Neural progenitor cell (in vitro differentiated cells): ENCODE results near the gene GP1BB. TPM values are rescaled to one million over a fixed set of nuclear protein-coding genes. Genes with fewer than 3 reads are reported as not detected.

ENCODE experiments used
- DNase-seq: peaks from one replicate; pipeline ENCODE4 v3.0.0-alpha.2; 2016; ENCODE audit warnings: low spot score
- H2AFZ ChIP-seq: fragments of 200-600 bp; sonication (generic); replicated peaks from 2 replicates; pipeline ENCODE4 v1.6.1; 2016; ENCODE audit warnings: antibody characterized with exemption
- H3F3A ChIP-seq: fragments of 200-600 bp; sonication (generic); 2 replicates; pipeline ENCODE4 v1.6.1; 2016; ENCODE audit warnings: antibody characterized with exemption, low read depth
- H3K27ac ChIP-seq: fragments of 200-600 bp; sonication (generic); 2 replicates; pipeline ENCODE4 v1.5.1; 2016; ENCODE audit warnings: mild to moderate bottlenecking
- H3K27me3 ChIP-seq: fragments of 200-600 bp; sonication (generic); 2 replicates; pipeline ENCODE4 v1.6.1; 2016; ENCODE audit warnings: mild to moderate bottlenecking, moderate library complexity
- H3K36me3 ChIP-seq: fragments of 200-600 bp; sonication (generic); 2 replicates; pipeline ENCODE4 v1.5.1; 2016
- H3K4me1 ChIP-seq: fragments of 200-600 bp; sonication (generic); 2 replicates; pipeline ENCODE4 v1.6.1; 2016; ENCODE audit warnings: mixed run types
- H3K4me2 ChIP-seq: fragments of 200-600 bp; sonication (generic); 2 replicates; pipeline ENCODE4 v1.6.1; 2016
- H3K4me3 ChIP-seq: fragments of 200-600 bp; sonication (generic); 2 replicates; pipeline ENCODE4 v1.5.1; 2016
- H3K79me2 ChIP-seq: fragments of 200-600 bp; sonication (generic); 2 replicates; pipeline ENCODE4 v1.6.1; 2016; ENCODE audit warnings: low read depth
- H3K9ac ChIP-seq: fragments of 200-600 bp; sonication (generic); 2 replicates; pipeline ENCODE4 v1.6.1; 2016
- H3K9me3 ChIP-seq: fragments of 200-600 bp; sonication (generic); 2 replicates; pipeline ENCODE4 v1.5.1; 2016; ENCODE audit warnings: low read depth
- H4K20me1 ChIP-seq: fragments of 200-600 bp; sonication (generic); 2 replicates; pipeline ENCODE4 v1.6.1; 2016; ENCODE audit warnings: low read depth
- H3K27ac Mint-ChIP-seq: 3 replicates; pipeline ENCODE4 v1.8.0; 2021; ENCODE audit warnings: mixed read lengths
- H3K27me3 Mint-ChIP-seq: 2 replicates; pipeline ENCODE4 v1.8.0; 2022; ENCODE audit warnings: low read depth, mild to moderate bottlenecking, inconsistent platforms, moderate library complexity, mixed read lengths; ENCODE audit not compliant: insufficient read depth
- H3K36me3 Mint-ChIP-seq: 3 replicates; pipeline ENCODE4 v1.8.0; 2021; ENCODE audit warnings: mixed read lengths
- H3K4me1 Mint-ChIP-seq: 3 replicates; pipeline ENCODE4 v1.8.0; 2021; ENCODE audit warnings: mixed read lengths
- H3K4me3 Mint-ChIP-seq: 3 replicates; pipeline ENCODE4 v1.8.0; 2021; ENCODE audit warnings: mild to moderate bottlenecking, moderate library complexity, mixed read lengths
- H3K9me3 Mint-ChIP-seq: 3 replicates; pipeline ENCODE4 v1.8.0; 2020; ENCODE audit warnings: mixed read lengths
- CTCF ChIP-seq: fragments of 200-600 bp; sonication (generic); IDR thresholded peaks from 2 replicates; pipeline ENCODE4 v1.5.1; 2017; ENCODE audit warnings: antibody characterized with exemption, mild to moderate bottlenecking
- EZH2 ChIP-seq: fragments of 200-600 bp; sonication (generic); IDR thresholded peaks from 2 replicates; pipeline ENCODE4 v1.6.1; 2017; ENCODE audit warnings: antibody characterized with exemption, mild to moderate bottlenecking, moderate library complexity
- EZH2phosphoT487 ChIP-seq: fragments of 200-600 bp; sonication (generic); IDR thresholded peaks from 2 replicates; pipeline ENCODE4 v1.6.1; 2017; ENCODE audit warnings: antibody characterized with exemption
- total RNA-seq: library from RNA; depleted of rRNA; stranded (reverse); fragments of >200 nt; gene quantifications from 2 replicates; pipeline ENCODE4 v1.2.3, GENCODE V29; 2015; ENCODE audit warnings: low replicate concordance

The GP1BB gene
- total RNA-seq, 1 donor from 2014 or later = not detected

GRCh38 chr22:19757985-19758895 is 34.9 kb downstream of the GP1BB start:
- Histone ChIP-seq H3K27me3 (peaks cover 99% of the 10 kb centered on the region), H3K4me1 (peaks cover 37% of the 10 kb centered on the region), H4K20me1 (peaks cover 79% of the 10 kb centered on the region), H3K36me3 (no peaks in the 10 kb centered on the region), H2AFZ (no peak overlapping the region), H3F3A (peaks cover 32% of the 10 kb centered on the region), H3K4me2 (peak overlapping the region; percentile 42), H3K27ac (no peak overlapping the region), H3K4me3 (no peak overlapping the region), H3K79me2 (no peaks in the 10 kb centered on the region), H3K9ac (no peak overlapping the region), H3K9me3 (no peaks in the 10 kb centered on the region)
- peaks cover 70% of the 10 kb centered on the region for H3K27me3 Mint-ChIP-seq
- H3K36me3 Mint-ChIP-seq = no peaks in the 10 kb centered on the region
- DNase-seq = peak; percentile 57
- H3K9me3 Mint-ChIP-seq = no peaks in the 10 kb centered on the region
- H3K4me3 Mint-ChIP-seq = peak overlapping the region; percentile 66
- H3K27ac Mint-ChIP-seq = no peak overlapping the region
- H3K4me1 Mint-ChIP-seq = peaks cover 25% of the 10 kb centered on the region
- TF ChIP-seq EZH2 (peak; percentile 60), CTCF (no peak), EZH2phosphoT487 (peak; percentile 90)

GRCh38 chr22:19758896-19759426 is 35.6 kb downstream of the GP1BB start:
- Histone ChIP-seq H2AFZ (no peak overlapping the region), H3K9me3 (no peaks in the 10 kb centered on the region), H3F3A (peaks cover 32% of the 10 kb centered on the region), H3K4me1 (peaks cover 37% of the 10 kb centered on the region), H3K4me2 (peak overlapping the region; percentile 42), H3K9ac (no peak overlapping the region), H3K4me3 (no peak overlapping the region), H3K36me3 (no peaks in the 10 kb centered on the region), H3K27me3 (peaks cover 99% of the 10 kb centered on the region), H3K79me2 (no peaks in the 10 kb centered on the region), H3K27ac (no peak overlapping the region), H4K20me1 (peaks cover 86% of the 10 kb centered on the region)
- no peaks in the 10 kb centered on the region for H3K36me3 Mint-ChIP-seq
- H3K9me3 Mint-ChIP-seq = no peaks in the 10 kb centered on the region
- no peak for DNase-seq
- no peak for TF ChIP-seq EZH2
- TF ChIP-seq CTCF = no peak
- TF ChIP-seq EZH2phosphoT487 = no peak
- H3K4me3 Mint-ChIP-seq = no peak overlapping the region
- peaks cover 25% of the 10 kb centered on the region for H3K4me1 Mint-ChIP-seq
- H3K27ac Mint-ChIP-seq = no peak overlapping the region
- peaks cover 69% of the 10 kb centered on the region for H3K27me3 Mint-ChIP-seq

- no peaks in the 10 kb centered on the region for H3K9me3 Mint-ChIP-seq
- TF ChIP-seq CTCF (no peak), EZH2phosphoT487 (peak; percentile 99), EZH2 (peak; percentile 100)
- Histone ChIP-seq H3K4me2 (peak overlapping the region; percentile 5), H3K4me1 (peaks cover 37% of the 10 kb centered on the region), H3K4me3 (no peak overlapping the region), H3K27me3 (peaks cover 99% of the 10 kb centered on the region), H3K9me3 (no peaks in the 10 kb centered on the region), H3K9ac (no peak overlapping the region), H3F3A (peaks cover 32% of the 10 kb centered on the region), H2AFZ (no peak overlapping the region), H3K79me2 (no peaks in the 10 kb centered on the region), H3K36me3 (no peaks in the 10 kb centered on the region), H3K27ac (no peak overlapping the region), H4K20me1 (peaks cover 87% of the 10 kb centered on the region)
- peak; percentile 73 for DNase-seq
- no peak overlapping the region for H3K27ac Mint-ChIP-seq
- peak overlapping the region; percentile 79 for H3K4me3 Mint-ChIP-seq
- no peaks in the 10 kb centered on the region for H3K36me3 Mint-ChIP-seq
- H3K4me1 Mint-ChIP-seq = peaks cover 25% of the 10 kb centered on the region
- peaks cover 69% of the 10 kb centered on the region for H3K27me3 Mint-ChIP-seq
Measured at GRCh38 chr22:19759427-19760057, 36.2 kb downstream of the GP1BB start.
